Aorta (tissue), 5 donors: ENCODE results near the gene PARD3. TPM values are rescaled to one million over a fixed set of nuclear protein-coding genes. Genes with fewer than 3 reads are reported as not detected.
"Not testable (repeated sequence)": the region's sequence is repeated elsewhere in the genome, so short reads cannot be mapped to it uniquely, and the experiment has no call there.

Experiments used
- ATAC-seq: fragments of 200-7000 bp; cut with Tn5 transposase; one replicate; pipeline ENCODE4 v1.9.1; 2022; ENCODE audit warnings: moderate library complexity; ENCODE audit not compliant: low FRiP score
- DNase-seq, 2 donors: peaks; one replicate each; pipeline ENCODE4 v3.0.0-alpha.2; 2020
- H3K27ac ChIP-seq, 2 donors: one replicate each; pipeline ENCODE4 v1.5.1; 2013; ENCODE audit warnings: low read length in 2 of 2, mild to moderate bottlenecking in 2 of 2, moderate library complexity in 2 of 2, control low read depth in 1 of 2, inconsistent platforms in 1 of 2, low read depth in 1 of 2
- H3K27me3 ChIP-seq, 2 donors: one replicate each; pipeline ENCODE4 v1.6.1; 2013; ENCODE audit warnings: control low read depth in 1 of 2, low read length in 1 of 2, mild to moderate bottlenecking in 1 of 2, moderate library complexity in 1 of 2; ENCODE audit not compliant: insufficient read depth in 2 of 2, control insufficient read depth in 1 of 2
- H3K36me3 ChIP-seq, 2 donors: one replicate each; pipeline ENCODE4 v1.6.1; 2013; ENCODE audit warnings: control low read depth in 1 of 2, low read length in 1 of 2, mild to moderate bottlenecking in 1 of 2; ENCODE audit not compliant: insufficient read depth in 2 of 2, control insufficient read depth in 1 of 2
- H3K4me1 ChIP-seq, 2 donors: one replicate each; pipeline ENCODE4 v1.6.1; 2013; ENCODE audit warnings: low read length in 2 of 2, control low read depth in 1 of 2, mild to moderate bottlenecking in 1 of 2, moderate library complexity in 1 of 2; ENCODE audit not compliant: insufficient read depth in 2 of 2, control insufficient read depth in 1 of 2
- H3K4me3 ChIP-seq, 2 donors: one replicate each; pipeline ENCODE4 v1.5.1; 2013; ENCODE audit warnings: low read length in 2 of 2, control low read depth in 1 of 2, mild to moderate bottlenecking in 1 of 2
- H3K9me3 ChIP-seq: one replicate; pipeline ENCODE4 v1.6.1; 2013; ENCODE audit warnings: mild to moderate bottlenecking, low read length; ENCODE audit not compliant: control insufficient read depth
- WGBS, 2 donors: extraction: QIAGEN DNeasy Blood & Tissue Kit; methylation state at CpG; one replicate each; pipeline ENCODE4 v1.1.7; 2013; 5-methylcytosine and 5-hydroxymethylcytosine counted together
- intact Hi-C, 2 donors: fragments of 100-400 bp; cut with DNase I; formaldehyde crosslinking; loops; one replicate each; pipeline versions ENCODE4 v1.14.2 to v1.15.0; 2022
- polyA plus RNA-seq, 2 donors: library from polyadenylated mRNA; stranded (reverse); fragments of 200-250 nt; gene quantifications; one replicate each; pipeline ENCODE4 v1.2.3, GENCODE V29; 2013
- total RNA-seq, 2 donors: library from RNA; stranded (reverse); fragmentation: NEBNext Ultra II Directional; extraction: Animal tissue kit (Norgen Biotek cat#: 25700); gene quantifications; one replicate each; pipeline ENCODE4 v1.2.1, GENCODE V29; 2021
- donor health status: healthy with polysubstance abuse.
- donor health status: Bipolar disorder and iron deficiency.
- donor health status: DM: no; HTN: no; CAD: no.
- donor health status: DM: no; HTN: no; CAD: no.
- donor health status: DM: yes; HTN: yes; CAD: no.

The PARD3 gene
- total and polyA plus RNA-seq, 4 donors, result 6.4 to 33.0 (median 28.7) TPM

GRCh38 chr10:34439386-34439785, 375.7 kb downstream of the PARD3 start:
- intact Hi-C loops, result loop anchor here in 1 of 2 donors (10.0 kb wide), 1 partner anchor 195 kb away; no protein-coding TSS in a partner anchor
- not testable (repeated sequence) for H3K4me1 ChIP-seq, H3K4me3 ChIP-seq, H3K27ac ChIP-seq, H3K27me3 ChIP-seq, H3K36me3 ChIP-seq, DNase-seq, H3K9me3 ChIP-seq
- 28 to 39% methylated on average over 4 of the region's 4 CpGs for WGBS, 2 donors
- peak; percentile 48 for ATAC-seq

GRCh38 chr10:34438741-34439140, 376.4 kb downstream of the PARD3 start:
- Histone ChIP-seq H3K4me1 (peaks cover 0 to 4% of the 10 kb centered on the region in 2 donors), H3K4me3 (no peak overlapping the region), H3K9me3 (no peaks in the 10 kb centered on the region), H3K27ac (no peak overlapping the region), H3K36me3 (no peaks in the 10 kb centered on the region), H3K27me3 (no peaks in the 10 kb centered on the region)
- intact Hi-C loops, result loop anchor here in 1 of 2 donors (10.0 kb wide), 1 partner anchor 196 kb away; no protein-coding TSS in a partner anchor
- ATAC-seq (no peak), DNase-seq (no peak)
- WGBS, 2 donors, result 72 to 75% methylated on average over 4 of the region's 4 CpGs

GRCh38 chr10:34437906-34438305, 377.2 kb downstream of the PARD3 start:
- Histone ChIP-seq H3K9me3 (no peaks in the 10 kb centered on the region), H3K27ac (no peak overlapping the region), H3K4me3 (no peak overlapping the region), H3K4me1 (peaks cover 0 to 4% of the 10 kb centered on the region in 2 donors), H3K27me3 (no peaks in the 10 kb centered on the region), H3K36me3 (no peaks in the 10 kb centered on the region)
- WGBS, 2 donors, result 66% methylated on average over 5 of the region's 5 CpGs
- DNase-seq (no peak), ATAC-seq (no peak)
- intact Hi-C loops, result loop anchor here in 1 of 2 donors (10.0 kb wide), 1 partner anchor 197 kb away; no protein-coding TSS in a partner anchor

- Histone ChIP-seq H3K4me3 (no peak overlapping the region), H3K9me3 (no peaks in the 10 kb centered on the region), H3K27ac (no peak overlapping the region), H3K27me3 (no peaks in the 10 kb centered on the region), H3K4me1 (peaks cover 4% of the 10 kb centered on the region in 2 donors), H3K36me3 (no peaks in the 10 kb centered on the region)
- WGBS, 2 donors, result 86 to 87% methylated on average over 2 of the region's 2 CpGs
- peak; percentile 73 for ATAC-seq
- intact Hi-C loops, result loop anchor here in 1 of 2 donors (10.0 kb wide), 1 partner anchor 201 kb away; no protein-coding TSS in a partner anchor
- DNase-seq, result no peak
These were observed 380.9 kb downstream of the PARD3 start for GRCh38 chr10:34434119-34434594.

GRCh38 chr10:34433241-34434076, 381.6 kb downstream of the PARD3 start:
- no peak overlapping the region for H3K4me3 ChIP-seq
- H3K36me3 ChIP-seq, result no peaks in the 10 kb centered on the region
- H3K27ac ChIP-seq, result no peak overlapping the region
- ATAC-seq, result peak; percentile 79
- H3K4me1 ChIP-seq, result peaks cover 4% of the 10 kb centered on the region in 2 donors
- H3K27me3 ChIP-seq, result no peaks in the 10 kb centered on the region
- no peak for DNase-seq
- no peaks in the 10 kb centered on the region for H3K9me3 ChIP-seq
- WGBS, 2 donors, result 29 to 44% methylated on average over 4 of the region's 4 CpGs
- intact Hi-C loops, result loop anchor here in 1 of 2 donors (10.0 kb wide), 1 partner anchor 201 kb away; no protein-coding TSS in a partner anchor

GRCh38 chr10:34432589-34432988, 382.5 kb downstream of the PARD3 start:
- Histone ChIP-seq H3K27me3 (no peaks in the 10 kb centered on the region), H3K4me1 (peaks cover 4% of the 10 kb centered on the region in 2 donors), H3K36me3 (no peaks in the 10 kb centered on the region), H3K27ac (no peak overlapping the region), H3K4me3 (no peak overlapping the region), H3K9me3 (no peaks in the 10 kb centered on the region)
- intact Hi-C loops, result loop anchor here in 1 of 2 donors (10.0 kb wide), 1 partner anchor 202 kb away; no protein-coding TSS in a partner anchor
- ATAC-seq (no peak), DNase-seq (no peak)

GRCh38 chr10:34430685-34431084, 384.4 kb downstream of the PARD3 start:
- Histone ChIP-seq H3K27ac (no peak overlapping the region), H3K27me3 (no peaks in the 10 kb centered on the region), H3K9me3 (no peaks in the 10 kb centered on the region), H3K4me3 (no peak overlapping the region), H3K4me1 (peaks cover 4% of the 10 kb centered on the region in 2 donors), H3K36me3 (no peaks in the 10 kb centered on the region)
- DNase-seq (no peak), ATAC-seq (no peak)
- intact Hi-C loops, result loop anchor here in 1 of 2 donors (10.0 kb wide), 1 partner anchor 204 kb away; no protein-coding TSS in a partner anchor
- 94 to 96% methylated on average over 3 of the region's 3 CpGs for WGBS, 2 donors

- Histone ChIP-seq H3K4me1 (peaks cover 0 to 4% of the 10 kb centered on the region in 2 donors), H3K27me3 (no peaks in the 10 kb centered on the region), H3K27ac (no peak overlapping the region), H3K36me3 (no peaks in the 10 kb centered on the region), H3K4me3 (no peak overlapping the region), H3K9me3 (no peaks in the 10 kb centered on the region)
- no peak for ATAC-seq
- DNase-seq, result no peak
- 31 to 32% methylated on average over 3 of the region's 3 CpGs for WGBS, 2 donors
- intact Hi-C loops, result no loop called here
These were observed 386.6 kb downstream of the PARD3 start for GRCh38 chr10:34428501-34428900.

- intact Hi-C loops, result no loop called here
- no peak for ATAC-seq
- H3K27ac ChIP-seq, result no peak overlapping the region
- no peak overlapping the region for H3K4me3 ChIP-seq
- no peaks in the 10 kb centered on the region for H3K9me3 ChIP-seq
- 92 to 93% methylated on average over 3 of the region's 3 CpGs for WGBS, 2 donors
- H3K27me3 ChIP-seq, result no peaks in the 10 kb centered on the region
- DNase-seq, result no peak
- H3K4me1 ChIP-seq, result peaks cover 0 to 4% of the 10 kb centered on the region in 2 donors
- H3K36me3 ChIP-seq, result no peaks in the 10 kb centered on the region
These were observed 387.2 kb downstream of the PARD3 start for GRCh38 chr10:34427911-34428216.
